Transverse colon (tissue), 4 donors: ENCODE results near the gene TNS1.
A peak's percentile ranks its signal among the peaks of the same experiment; 100 is the strongest.

Experiments used
- EP300 ChIP-seq: sonication (generic); formaldehyde crosslinking; IDR thresholded peaks from one replicate; pipeline ENCODE4 v1.6.1; 2017; ENCODE audit warnings: antibody characterized with exemption, low read depth
- POLR2A ChIP-seq: fragments of 450-650 bp; IDR thresholded peaks from one replicate; pipeline ENCODE4 v1.6.1; 2016; ENCODE audit warnings: antibody characterized with exemption, mild to moderate bottlenecking, moderate library complexity
- POLR2AphosphoS5 ChIP-seq, 3 donors: sonication (generic); formaldehyde crosslinking; IDR thresholded peaks; one replicate each; pipeline ENCODE4 v1.6.1; 2016; ENCODE audit warnings: antibody characterized with exemption in 3 of 3
- TF ChIP-seq, protein P1 (sequence below), 5 experiments: fragments of 200-600 bp in 3 of 5; fragments of 450-650 bp in 2 of 5; sonication (generic) in 3 of 5; IDR thresholded peaks; 1 replicate in 2 of 5; 2 replicates in 3 of 5; pipeline ENCODE4 v1.5.1; 2016 to 2017; ENCODE audit warnings: antibody characterized with exemption in 5 of 5, inconsistent platforms in 3 of 5, mild to moderate bottlenecking in 2 of 5, moderate library complexity in 1 of 5

DNA sequence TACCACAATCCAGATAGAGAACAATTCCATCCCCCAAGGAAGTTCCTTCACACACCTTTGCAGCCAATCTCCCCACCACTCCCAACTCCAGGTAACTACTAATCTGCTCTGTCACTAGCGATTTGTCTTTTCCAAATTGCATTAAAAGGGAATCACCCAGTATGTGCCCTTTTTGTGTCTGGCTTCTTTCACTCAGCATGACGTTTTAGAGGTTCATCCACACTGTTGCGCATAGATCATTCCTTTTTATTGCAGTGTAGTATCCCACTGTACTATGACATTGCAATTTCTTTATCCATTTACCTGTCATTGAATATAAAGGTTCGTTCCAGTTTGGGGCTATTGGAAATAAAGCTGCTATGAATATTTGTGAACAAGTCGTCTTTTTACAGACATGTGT is 31.6 kb downstream of the TNS1 start:
- TF ChIP-seq POLR2AphosphoS5 (IDR thresholded peaks at IDR 0.05) (peak; percentile 45 to 52 (median 48)), POLR2A (no peak), EP300 (no peak)
- TF ChIP-seq, protein P1, sequence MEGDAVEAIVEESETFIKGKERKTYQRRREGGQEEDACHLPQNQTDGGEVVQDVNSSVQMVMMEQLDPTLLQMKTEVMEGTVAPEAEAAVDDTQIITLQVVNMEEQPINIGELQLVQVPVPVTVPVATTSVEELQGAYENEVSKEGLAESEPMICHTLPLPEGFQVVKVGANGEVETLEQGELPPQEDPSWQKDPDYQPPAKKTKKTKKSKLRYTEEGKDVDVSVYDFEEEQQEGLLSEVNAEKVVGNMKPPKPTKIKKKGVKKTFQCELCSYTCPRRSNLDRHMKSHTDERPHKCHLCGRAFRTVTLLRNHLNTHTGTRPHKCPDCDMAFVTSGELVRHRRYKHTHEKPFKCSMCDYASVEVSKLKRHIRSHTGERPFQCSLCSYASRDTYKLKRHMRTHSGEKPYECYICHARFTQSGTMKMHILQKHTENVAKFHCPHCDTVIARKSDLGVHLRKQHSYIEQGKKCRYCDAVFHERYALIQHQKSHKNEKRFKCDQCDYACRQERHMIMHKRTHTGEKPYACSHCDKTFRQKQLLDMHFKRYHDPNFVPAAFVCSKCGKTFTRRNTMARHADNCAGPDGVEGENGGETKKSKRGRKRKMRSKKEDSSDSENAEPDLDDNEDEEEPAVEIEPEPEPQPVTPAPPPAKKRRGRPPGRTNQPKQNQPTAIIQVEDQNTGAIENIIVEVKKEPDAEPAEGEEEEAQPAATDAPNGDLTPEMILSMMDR (IDR thresholded peaks at IDR 0.05) = no peak
